H1 (cell line): Measurements from ENCODE around the gene TFPT. TPM values are rescaled to one million over a fixed set of nuclear protein-coding genes. Genes with fewer than 3 reads are reported as not detected.

Source experiments
- CHD7 ChIP-seq: fragments of 300-600 bp; sonication (generic); IDR thresholded peaks from 2 replicates; pipeline ENCODE4 v1.7.1; 2012; ENCODE audit warnings: low read length, moderate library complexity, mild to moderate bottlenecking, inconsistent platforms; ENCODE audit not compliant: insufficient replicate concordance
- JUND ChIP-seq: IDR thresholded peaks from 2 replicates; pipeline ENCODE4 v1.6.1; 2011; ENCODE audit warnings: mild to moderate bottlenecking, improper control_type of control experiment, low read length
- polyA plus RNA-seq, 7 experiments: library from polyadenylated mRNA; depleted of rRNA in 3 of 7; stranded (reverse) in 5 of 7; unstranded in 2 of 7; fragments of >200 nt in 5 of 7; fragments of 200-250 nt in 2 of 7; gene quantifications; 1 replicate in 5 of 7; 2 replicates in 1 of 7; 4 replicates in 1 of 7; pipeline versions ENCODE4 v1.2.1 to v1.2.3, GENCODE V29; 2011 to 2013; ENCODE audit warnings: missing spikeins in 2 of 7, mixed read lengths in 2 of 7
- total RNA-seq: library from RNA; stranded (reverse); fragmentation: NEBNext Ultra II Directional; extraction: Animal tissue kit (Norgen Biotek cat#: 25700); gene quantifications from 2 replicates; pipeline ENCODE4 v1.2.1, GENCODE V29; 2021

The TFPT gene
- total and polyA plus RNA-seq, 2 of the 8 experiments (the other 6 are each of a cell fraction or from before 2014, with no cell fraction given) = 10.4 to 17.7 TPM

- no peak for TF ChIP-seq CHD7
- 0 out of 2 replicates have a peak, but pooled peaks have one; percentile 27 for TF ChIP-seq JUND
- TF ChIP-seq, all 59 proteins: peak for 11
These were observed 22.4 kb upstream of the TFPT start, which contains the start of gene CNOT3 (continued) for GRCh38 chr19:54137699-54138488.
